22Rv1 (cell line): ENCODE data around the gene AKT1S1.
"Not testable (repeated sequence)": the region's sequence is repeated elsewhere in the genome, so short reads cannot be mapped to it uniquely, and the experiment has no call there.

Experiments used
- CTCF ChIP-seq: fragments of 450-650 bp; IDR thresholded peaks from 2 replicates; pipeline ENCODE4 v1.5.1; 2017; ENCODE audit warnings: mild to moderate bottlenecking
- ZFX ChIP-seq: fragments of 450-650 bp; IDR thresholded peaks from 2 replicates; pipeline ENCODE4 v1.6.1; 2017; ENCODE audit warnings: antibody characterized with exemption, borderline replicate concordance

- TF ChIP-seq CTCF, ZFX: not testable (repeated sequence)
Measured at GRCh38 chr19:49819452-49820115, 57.6 kb downstream of the AKT1S1 start.
